HG02938 (cell line): ENCODE data around the gene LIN28B.
"Not testable (repeated sequence)": the region's sequence is repeated elsewhere in the genome, so short reads cannot be mapped to it uniquely, and the experiment has no call there.

Experiments
- ATAC-seq: cut with Tn5 transposase; IDR thresholded peaks from one replicate; pipeline ENCODE4 v1.9.1; 2021; ENCODE audit warnings: mild to moderate bottlenecking, moderate library complexity; ENCODE audit not compliant: unreplicated experiment

LIN28B gene

GRCh38 chr6:105005451-105005850, 48.5 kb downstream of the LIN28B start:
- ATAC-seq = no peak

- ATAC-seq = not testable (repeated sequence)
Observed at GRCh38 chr6:105013459-105013858, 56.6 kb downstream of the LIN28B start.

GRCh38 chr6:105014448-105014847, 57.5 kb downstream of the LIN28B start:
- ATAC-seq = no peak

- no peak for ATAC-seq
Observed at GRCh38 chr6:105014954-105015353, 58.0 kb downstream of the LIN28B start.

- ATAC-seq = no peak
Observed at GRCh38 chr6:105015482-105015881, 58.6 kb downstream of the LIN28B start.

- ATAC-seq = no peak
Observed at GRCh38 chr6:105019285-105019684, 62.4 kb downstream of the LIN28B start.

- no peak for ATAC-seq
Observed at GRCh38 chr6:105021399-105021798, 64.5 kb downstream of the LIN28B start.

GRCh38 chr6:105022416-105022815, 65.5 kb downstream of the LIN28B start:
- ATAC-seq = no peak

- ATAC-seq = no peak
Observed at GRCh38 chr6:105024803-105025202, 67.9 kb downstream of the LIN28B start.

- no peak for ATAC-seq
Observed at GRCh38 chr6:105028898-105029297, 72.0 kb downstream of the LIN28B start.

GRCh38 chr6:105029581-105029980, 72.7 kb downstream of the LIN28B start:
- no peak for ATAC-seq

- ATAC-seq = no peak
Observed at GRCh38 chr6:105034470-105034869, 77.6 kb downstream of the LIN28B start.

GRCh38 chr6:105035299-105035698, 78.4 kb downstream of the LIN28B start:
- no peak for ATAC-seq

GRCh38 chr6:105036351-105036750, 79.4 kb downstream of the LIN28B start:
- ATAC-seq = no peak

- ATAC-seq = no peak
Observed at GRCh38 chr6:105038259-105038658, 81.4 kb downstream of the LIN28B start.

GRCh38 chr6:105041880-105042279, 85.0 kb downstream of the LIN28B start:
- ATAC-seq = no peak

- ATAC-seq = no peak
Observed at GRCh38 chr6:105042648-105043047, 85.7 kb downstream of the LIN28B start.

- ATAC-seq = no peak
Observed at GRCh38 chr6:105043979-105044378, 87.1 kb downstream of the LIN28B start.

GRCh38 chr6:105045526-105045925, 88.6 kb downstream of the LIN28B start:
- ATAC-seq = no peak

GRCh38 chr6:105051941-105052471, 95.1 kb downstream of the LIN28B start:
- no peak for ATAC-seq

- no peak for ATAC-seq
Observed at GRCh38 chr6:105056646-105057045, 99.7 kb downstream of the LIN28B start.

GRCh38 chr6:105057160-105057559, 100.3 kb downstream of the LIN28B start:
- ATAC-seq = no peak

- ATAC-seq = no peak
Observed at GRCh38 chr6:105058316-105058715, 101.4 kb downstream of the LIN28B start.
